ENCODE results near the gene POMGNT1.

The POMGNT1 gene

GRCh38 chr1:46183079-46183847 is 15.0 kb downstream of the POMGNT1 start (continued):
- TF ChIP-seq ZNF23 (tag by site-specific recombination; IDR thresholded peaks at IDR 0.05; ENCODE audit: borderline replicate concordance) = no peak
- TF ChIP-seq ZNF660 (tag by site-specific recombination; IDR thresholded peaks at IDR 0.05) = peak; percentile 80
- TF ChIP-seq TSHZ1 (tag by site-specific recombination; IDR thresholded peaks at IDR 0.05; ENCODE audit: borderline replicate concordance) = no peak
- TF ChIP-seq ZNF571 (tag by site-specific recombination; IDR thresholded peaks at IDR 0.05) = no peak
- no peak for TF ChIP-seq ZNF354C (tag by site-specific recombination; IDR thresholded peaks at IDR 0.05; ENCODE audit: borderline replicate concordance, low read depth)
- no peak for TF ChIP-seq ZNF112 (tag by site-specific recombination; IDR thresholded peaks at IDR 0.05)
- peak; percentile 36; the same call in 1 of the 2 replicates for TF ChIP-seq ZNF394 (tag by site-specific recombination; IDR thresholded peaks at IDR 0.05; ENCODE audit: borderline replicate concordance)
- no peak; the same call in 1 of the 2 replicates for TF ChIP-seq ZFP37 (tag by site-specific recombination; IDR thresholded peaks at IDR 0.05)
- TF ChIP-seq INSM2 (tag by site-specific recombination; IDR thresholded peaks at IDR 0.05) = no peak
- TF ChIP-seq PRDM10 (tag by site-specific recombination; IDR thresholded peaks at IDR 0.05) = peak; percentile 91
- TF ChIP-seq ZEB2 (tag by site-specific recombination; IDR thresholded peaks at IDR 0.05) = peak; percentile 66; the same call in 1 of the 2 replicates
- no peak for TF ChIP-seq ZNF645 (tag by site-specific recombination; IDR thresholded peaks at IDR 0.05)
- TF ChIP-seq, protein P1, sequence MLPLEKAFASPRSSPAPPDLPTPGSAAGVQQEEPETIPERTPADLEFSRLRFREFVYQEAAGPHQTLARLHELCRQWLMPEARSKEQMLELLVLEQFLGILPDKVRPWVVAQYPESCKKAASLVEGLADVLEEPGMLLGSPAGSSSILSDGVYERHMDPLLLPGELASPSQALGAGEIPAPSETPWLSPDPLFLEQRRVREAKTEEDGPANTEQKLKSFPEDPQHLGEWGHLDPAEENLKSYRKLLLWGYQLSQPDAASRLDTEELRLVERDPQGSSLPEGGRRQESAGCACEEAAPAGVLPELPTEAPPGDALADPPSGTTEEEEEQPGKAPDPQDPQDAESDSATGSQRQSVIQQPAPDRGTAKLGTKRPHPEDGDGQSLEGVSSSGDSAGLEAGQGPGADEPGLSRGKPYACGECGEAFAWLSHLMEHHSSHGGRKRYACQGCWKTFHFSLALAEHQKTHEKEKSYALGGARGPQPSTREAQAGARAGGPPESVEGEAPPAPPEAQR (tag by site-specific recombination; IDR thresholded peaks at IDR 0.05) = no peak
- no peak for TF ChIP-seq IKZF3 (tag by site-specific recombination; IDR thresholded peaks at IDR 0.05)
- TF ChIP-seq ZBTB1 (tag by site-specific recombination; IDR thresholded peaks at IDR 0.05) = no peak
- 0 out of 2 replicates have a peak, but pooled peaks have one; percentile 18 for TF ChIP-seq SP3 (tag by site-specific recombination; IDR thresholded peaks at IDR 0.05)
- TF ChIP-seq ZNF10 (tag by site-specific recombination; IDR thresholded peaks at IDR 0.05) = no peak
- TF ChIP-seq ZNF791 (tag by site-specific recombination; IDR thresholded peaks at IDR 0.05) = no peak
- TF ChIP-seq, protein P2, sequence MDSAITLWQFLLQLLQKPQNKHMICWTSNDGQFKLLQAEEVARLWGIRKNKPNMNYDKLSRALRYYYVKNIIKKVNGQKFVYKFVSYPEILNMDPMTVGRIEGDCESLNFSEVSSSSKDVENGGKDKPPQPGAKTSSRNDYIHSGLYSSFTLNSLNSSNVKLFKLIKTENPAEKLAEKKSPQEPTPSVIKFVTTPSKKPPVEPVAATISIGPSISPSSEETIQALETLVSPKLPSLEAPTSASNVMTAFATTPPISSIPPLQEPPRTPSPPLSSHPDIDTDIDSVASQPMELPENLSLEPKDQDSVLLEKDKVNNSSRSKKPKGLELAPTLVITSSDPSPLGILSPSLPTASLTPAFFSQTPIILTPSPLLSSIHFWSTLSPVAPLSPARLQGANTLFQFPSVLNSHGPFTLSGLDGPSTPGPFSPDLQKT (IDR thresholded peaks at IDR 0.05; ENCODE audit: borderline replicate concordance, low read depth, low read length) = no peak
- TF ChIP-seq ZNF175 (tag by site-specific recombination; IDR thresholded peaks at IDR 0.05) = no peak
- no peak for TF ChIP-seq ZNF155 (tag by site-specific recombination; IDR thresholded peaks at IDR 0.05)
- TF ChIP-seq ZNF223 (tag by site-specific recombination; IDR thresholded peaks at IDR 0.05) = no peak
- TF ChIP-seq ZNF639 (tag by site-specific recombination; IDR thresholded peaks at IDR 0.05) = no peak
